Adipose tissue (tissue), 3 donors: ENCODE results near the gene LGALS4. TPM values are rescaled to one million over a fixed set of nuclear protein-coding genes. Genes with fewer than 3 reads are reported as not detected.
"Not testable (repeated sequence)": the region's sequence is repeated elsewhere in the genome, so short reads cannot be mapped to it uniquely, and the experiment has no call there.

Experiments
- H3K27ac ChIP-seq: one replicate; pipeline ENCODE4 v1.5.1; 2013; ENCODE audit warnings: low read depth, low read length
- WGBS, 3 donors: extraction: QIAGEN DNeasy Blood & Tissue Kit; methylation state at CpG; one replicate each; pipeline ENCODE4 v1.1.7; 2013; 5-methylcytosine and 5-hydroxymethylcytosine counted together
- polyA plus RNA-seq, 3 donors: library from polyadenylated mRNA; stranded (reverse); fragments of 200-250 nt; gene quantifications; one replicate each; pipeline ENCODE4 v1.2.3, GENCODE V29; 2013
- donor health status: healthy with polysubstance abuse.
- donor health status: Bipolar disorder and iron deficiency.
- donor health status: healthy.

The LGALS4 gene
- polyA plus RNA-seq, 3 donors, result 7.1 to 21.1 (median 9.2) TPM

DNA sequence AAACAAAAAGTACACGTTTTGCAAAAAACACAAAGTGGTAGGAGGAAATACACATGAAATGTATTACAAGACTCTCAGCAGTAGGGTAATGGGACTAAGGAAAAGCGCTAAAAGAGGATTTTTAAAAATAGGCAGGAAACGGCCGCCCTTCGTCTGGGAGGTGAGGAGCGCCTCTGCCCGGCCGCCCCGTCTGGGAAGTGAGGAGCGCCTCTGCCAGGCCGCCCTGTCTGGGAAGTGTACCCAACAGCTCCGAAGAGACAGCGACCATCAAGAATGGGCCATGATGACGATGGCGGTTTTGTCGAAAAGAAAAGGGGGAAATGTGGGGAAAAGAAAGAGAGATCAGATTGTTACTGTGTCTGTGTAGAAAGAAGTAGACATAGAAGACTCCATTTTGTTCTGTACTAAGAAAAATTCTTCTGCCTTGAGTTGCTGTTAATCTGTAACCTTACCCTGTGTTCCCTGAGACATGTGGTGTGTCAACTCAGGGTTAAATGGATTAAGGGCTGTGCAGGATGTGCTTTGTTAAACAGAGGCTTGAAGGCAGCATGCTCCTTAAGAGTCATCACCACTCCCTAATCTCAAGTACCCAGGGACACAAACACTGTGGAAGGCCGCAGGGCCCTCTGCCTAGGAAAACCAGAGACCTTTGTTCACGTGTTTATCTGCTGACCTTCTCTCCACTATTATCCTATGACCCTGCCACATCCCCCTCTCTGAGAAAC, 5.2 kb downstream of the LGALS4 start:
- WGBS, 3 donors, result 78 to 86% (median 79%) methylated on average over 12 to 14 of the region's 18 CpGs
- H3K27ac ChIP-seq, result not testable (repeated sequence)

DNA sequence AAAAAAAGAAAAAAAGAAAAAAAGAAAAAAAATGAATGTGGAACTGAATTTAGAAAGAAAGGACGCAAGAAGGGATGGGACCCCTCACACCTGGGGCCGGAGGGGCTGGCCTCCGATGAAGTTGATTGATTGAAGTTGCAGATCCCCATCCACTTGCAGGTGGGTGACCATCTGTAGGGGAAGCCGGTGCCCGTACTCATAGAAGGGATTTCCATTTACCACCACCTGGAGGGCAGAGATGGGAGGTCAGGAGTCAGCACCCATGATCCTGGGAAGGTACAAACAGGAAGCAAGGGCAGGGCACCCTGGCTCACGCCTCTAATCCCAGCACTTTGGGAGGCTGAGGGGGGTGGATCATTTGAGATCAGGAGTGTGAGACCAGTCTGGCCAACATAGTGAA, 6.4 kb downstream of the LGALS4 start:
- H3K27ac ChIP-seq, result no peak overlapping the region
- 83 to 95% (median 90%) methylated on average over 6 of the region's 6 CpGs for WGBS, 3 donors

DNA sequence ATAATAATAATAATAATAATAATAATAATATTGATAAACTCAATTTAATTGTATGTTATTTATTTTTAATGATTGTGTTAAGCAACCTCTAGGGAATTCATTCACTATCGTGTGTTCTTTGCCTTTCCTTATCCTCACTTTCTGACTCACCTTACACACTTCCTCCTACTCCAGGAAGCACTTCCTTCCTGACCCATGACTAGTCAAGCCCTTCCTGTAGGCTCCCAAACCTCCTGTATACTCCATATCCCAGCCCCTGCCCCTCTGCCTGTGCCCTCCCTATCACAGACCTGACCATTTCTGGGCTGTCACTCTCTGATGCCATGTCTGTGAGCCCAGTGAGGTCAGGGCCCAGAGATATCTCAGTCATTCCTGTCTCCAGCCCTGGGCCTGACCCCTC, 7.6 kb downstream of the LGALS4 start:
- 26 to 79% (median 38%) methylated on average over 1 of the region's 1 CpG for WGBS, 3 donors
- no peak overlapping the region for H3K27ac ChIP-seq

DNA sequence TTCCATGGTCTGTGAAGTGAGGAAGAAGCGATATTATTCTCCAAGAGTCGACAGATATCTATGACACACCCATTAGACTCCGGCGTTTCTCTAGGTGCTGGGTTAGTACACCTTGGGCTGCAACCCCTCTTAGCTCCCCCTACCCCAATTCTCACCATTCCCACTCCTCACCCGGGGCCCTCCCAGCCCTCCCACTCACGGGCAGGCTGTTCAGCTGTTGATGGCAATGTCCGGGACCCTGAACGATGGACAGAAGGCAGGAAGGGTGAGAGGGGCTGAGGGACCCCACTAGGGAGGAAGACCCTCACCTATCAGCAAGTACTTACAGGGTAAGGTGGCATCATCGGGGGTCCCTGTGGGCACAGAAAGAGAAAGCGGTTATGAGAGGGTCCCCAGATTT, 9.2 kb downstream of the LGALS4 start:
- WGBS, 3 donors, result 87 to 96% (median 92%) methylated on average over 10 of the region's 10 CpGs
- H3K27ac ChIP-seq, result no peak overlapping the region

DNA sequence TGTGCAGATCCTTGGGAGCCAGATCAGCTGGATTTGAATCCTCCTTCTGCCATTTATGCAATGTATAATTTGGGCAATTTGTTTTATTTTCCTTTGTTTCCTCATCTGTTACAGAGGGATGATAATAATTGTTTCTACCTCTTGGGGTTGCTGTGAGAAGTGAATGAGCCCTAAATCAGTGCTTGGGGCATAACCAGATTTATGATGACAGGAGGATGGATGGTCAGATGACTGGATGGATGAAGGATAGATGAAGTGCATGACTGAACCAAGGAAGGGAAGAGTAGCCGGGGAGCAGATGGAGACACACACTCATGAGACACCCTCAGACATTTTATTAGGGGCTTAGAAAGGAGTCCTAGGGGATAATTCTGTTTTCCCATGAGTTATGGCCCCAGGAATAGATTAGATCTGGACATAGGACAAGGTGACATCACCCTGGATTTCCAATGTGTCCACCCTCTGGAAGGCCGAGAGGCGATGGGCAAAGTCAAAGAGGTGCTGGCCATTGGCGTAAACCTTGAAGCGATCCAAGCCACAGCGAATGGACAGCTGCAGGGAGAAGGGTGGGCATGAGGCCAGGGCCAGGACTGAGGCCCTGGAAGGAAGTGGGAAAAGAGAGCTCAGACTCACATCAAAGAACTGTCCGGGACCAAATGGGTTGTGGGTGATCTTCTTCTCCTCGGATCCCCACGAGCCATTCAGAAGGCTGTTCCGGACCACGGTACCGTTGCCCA, 11.2 kb downstream of the LGALS4 start:
- H3K27ac ChIP-seq, result no peak overlapping the region
- 91 to 94% (median 91%) methylated on average over 12 of the region's 12 CpGs for WGBS, 3 donors

DNA sequence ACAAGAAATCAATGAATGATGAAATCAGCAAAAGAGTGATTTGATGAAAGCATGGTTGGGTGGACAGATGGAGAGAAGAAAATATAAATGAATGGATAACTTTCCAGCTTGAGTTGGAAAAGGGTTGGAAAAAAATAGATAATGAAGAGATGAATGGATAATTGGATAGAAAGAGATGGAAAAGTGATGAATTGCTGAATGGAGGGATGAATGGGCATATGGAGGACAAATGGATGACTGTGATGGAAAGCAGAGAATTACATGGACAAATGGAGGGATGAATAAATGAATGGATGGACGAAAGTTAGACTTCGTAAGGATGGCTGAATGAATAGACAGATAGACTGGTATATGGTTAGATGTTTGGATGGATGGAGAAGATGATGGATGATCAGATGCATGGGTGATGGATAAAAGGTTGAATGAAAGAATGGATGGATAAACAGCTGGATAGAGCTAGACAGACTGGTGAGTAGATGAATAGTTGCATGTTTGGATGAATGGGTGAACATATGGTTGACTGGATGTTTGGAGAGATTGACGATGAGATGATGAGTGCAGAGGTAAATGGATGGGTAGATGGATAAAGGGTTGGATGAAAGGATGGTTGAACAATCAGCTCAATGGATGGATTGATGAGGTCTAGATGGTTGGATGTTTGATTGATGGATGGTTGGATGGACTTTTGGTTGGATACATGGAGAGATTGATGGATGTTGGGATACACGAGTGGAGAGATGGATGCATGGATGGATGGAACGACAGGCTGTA, 12.0 kb downstream of the LGALS4 start:
- WGBS, 3 donors, result 86 to 93% (median 93%) methylated on average over 5 of the region's 5 CpGs
- no peak overlapping the region for H3K27ac ChIP-seq

DNA sequence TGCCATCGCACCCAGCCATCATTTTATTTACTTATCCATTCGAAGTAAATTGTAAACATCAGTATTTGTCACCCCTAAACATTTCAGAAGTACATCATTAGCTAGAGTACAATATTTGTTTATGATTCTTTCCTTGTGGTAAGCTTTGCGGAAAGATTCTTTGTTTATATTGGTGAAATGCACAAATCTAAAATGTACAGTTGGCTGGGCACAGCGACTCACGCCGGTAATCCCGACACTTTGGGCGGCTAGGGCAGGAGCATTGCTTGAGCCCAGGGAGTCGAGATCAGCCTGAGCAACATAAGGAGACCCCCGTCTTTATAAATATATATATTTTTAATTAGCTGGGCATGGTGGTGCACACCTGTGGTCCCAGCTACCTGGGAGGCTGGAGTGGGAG, 13.6 kb downstream of the LGALS4 start:
- 88 to 94% (median 93%) methylated on average over 10 of the region's 10 CpGs for WGBS, 3 donors

DNA sequence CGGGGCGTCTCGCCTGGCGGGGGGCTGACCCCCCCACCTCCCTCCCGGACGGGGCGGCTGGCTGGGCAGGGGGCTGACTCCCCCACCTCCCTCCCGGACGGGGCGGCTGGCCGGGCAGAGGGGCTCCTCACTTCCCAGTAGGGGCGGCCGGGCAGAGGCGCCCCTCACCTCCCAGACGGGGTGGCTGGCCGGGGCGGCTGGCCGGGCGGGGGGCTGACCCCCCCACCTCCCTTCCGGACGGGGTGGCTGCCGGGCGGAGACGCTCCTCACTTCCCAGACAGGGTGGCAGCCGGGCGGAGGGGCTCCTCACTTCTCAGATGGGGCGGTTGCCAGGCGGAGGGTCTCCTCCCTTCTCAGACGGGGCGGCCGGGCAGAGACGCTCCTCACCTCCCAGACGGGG, 15.0 kb downstream of the LGALS4 start:
- WGBS, 3 donors, result 92 to 95% (median 93%) methylated on average over 8 to 29 of the region's 33 CpGs
- H3K27ac ChIP-seq, result not testable (repeated sequence)

More for the DNA sequence above, 13.6 kb downstream of the LGALS4 start:
- H3K27ac ChIP-seq, result no peak overlapping the region

DNA sequence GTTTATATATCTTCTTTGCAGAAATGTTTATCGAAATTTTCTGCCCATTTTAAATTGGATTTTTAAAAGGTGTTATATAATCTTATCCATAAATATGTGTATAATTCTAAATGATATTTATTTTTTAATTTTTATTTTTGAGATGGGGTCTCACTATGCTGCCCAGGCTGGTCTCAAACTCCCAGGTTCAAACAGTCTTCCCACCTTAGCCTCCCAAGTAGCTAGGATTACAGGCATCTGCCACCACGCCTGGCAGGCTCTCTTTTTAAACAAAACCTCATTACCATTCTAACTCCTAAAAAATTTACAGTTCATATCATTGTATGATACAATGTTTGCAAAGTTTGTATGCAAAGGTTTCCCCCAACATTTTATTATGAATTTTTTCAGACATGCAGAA, 16.6 kb downstream of the LGALS4 start:
- 73 to 87% (median 75%) methylated on average over 2 of the region's 2 CpGs for WGBS, 3 donors
- H3K27ac ChIP-seq, result no peak overlapping the region

DNA sequence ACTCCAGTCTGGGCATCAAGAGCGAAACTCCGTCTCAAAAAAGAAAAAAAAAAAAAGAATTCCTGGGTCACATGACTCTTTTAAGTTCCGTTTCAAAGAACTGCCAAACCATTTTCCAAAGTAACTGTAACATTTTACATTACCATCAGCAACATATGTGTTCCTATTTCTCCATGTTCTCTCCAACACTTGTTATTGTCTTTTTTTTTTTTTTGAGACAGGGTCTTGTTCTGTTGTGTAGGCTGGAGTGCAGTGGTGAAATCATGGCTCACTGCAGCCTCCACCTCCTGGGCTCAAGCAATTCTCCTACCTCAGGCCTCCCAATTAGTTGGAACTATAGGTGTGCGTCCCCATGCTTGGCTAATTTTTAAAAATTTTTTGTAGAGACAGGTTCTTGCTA, 17.2 kb downstream of the LGALS4 start:
- WGBS, 3 donors, result 91 to 94% (median 91%) methylated on average over 4 of the region's 4 CpGs

DNA sequence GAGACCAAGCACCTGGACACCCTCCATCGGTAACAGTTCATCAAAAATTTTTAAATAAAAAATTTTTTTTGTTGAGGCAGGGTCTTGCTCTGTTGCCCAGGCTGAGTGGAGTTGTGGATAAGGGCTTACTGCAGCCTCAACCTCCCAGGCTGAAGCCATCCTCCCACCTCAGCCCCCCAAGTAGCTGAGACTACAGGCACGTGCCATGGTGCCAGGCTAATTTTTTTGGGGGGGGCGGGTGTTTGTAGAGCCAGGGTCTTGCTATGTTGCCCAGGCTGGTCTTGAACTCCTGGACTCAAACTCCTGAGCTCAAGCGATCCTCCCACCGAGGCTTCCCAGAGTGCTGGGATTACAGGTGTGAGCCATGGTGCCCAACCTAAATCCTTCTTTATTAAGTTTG, 19.1 kb downstream of the LGALS4 start:
- no peak overlapping the region for H3K27ac ChIP-seq
- 92 to 95% (median 95%) methylated on average over 5 of the region's 5 CpGs for WGBS, 3 donors

More for the DNA sequence above, 17.2 kb downstream of the LGALS4 start:
- H3K27ac ChIP-seq, result no peak overlapping the region

DNA sequence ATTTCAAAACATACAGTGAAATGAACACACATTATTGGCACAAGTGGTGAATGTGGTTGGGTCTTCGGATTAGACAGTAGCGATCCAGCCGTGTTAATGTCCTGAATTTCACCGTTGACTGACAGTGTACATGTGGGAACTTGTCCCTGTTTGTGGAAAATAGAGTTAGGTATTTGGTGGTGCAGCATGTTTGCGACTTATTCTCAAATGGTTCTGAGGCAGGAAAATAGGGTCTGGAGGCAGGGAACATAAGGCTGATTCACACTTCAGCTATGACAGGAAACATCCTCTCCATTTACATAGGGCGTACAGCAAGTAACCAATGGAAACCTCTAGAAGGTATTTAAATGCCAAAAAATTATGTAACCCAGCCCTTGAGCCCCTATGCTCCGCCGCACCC, 19.6 kb downstream of the LGALS4 start:
- WGBS, 3 donors, result 74 to 83% (median 76%) methylated on average over 8 of the region's 8 CpGs
- H3K27ac ChIP-seq, result no peak overlapping the region

DNA sequence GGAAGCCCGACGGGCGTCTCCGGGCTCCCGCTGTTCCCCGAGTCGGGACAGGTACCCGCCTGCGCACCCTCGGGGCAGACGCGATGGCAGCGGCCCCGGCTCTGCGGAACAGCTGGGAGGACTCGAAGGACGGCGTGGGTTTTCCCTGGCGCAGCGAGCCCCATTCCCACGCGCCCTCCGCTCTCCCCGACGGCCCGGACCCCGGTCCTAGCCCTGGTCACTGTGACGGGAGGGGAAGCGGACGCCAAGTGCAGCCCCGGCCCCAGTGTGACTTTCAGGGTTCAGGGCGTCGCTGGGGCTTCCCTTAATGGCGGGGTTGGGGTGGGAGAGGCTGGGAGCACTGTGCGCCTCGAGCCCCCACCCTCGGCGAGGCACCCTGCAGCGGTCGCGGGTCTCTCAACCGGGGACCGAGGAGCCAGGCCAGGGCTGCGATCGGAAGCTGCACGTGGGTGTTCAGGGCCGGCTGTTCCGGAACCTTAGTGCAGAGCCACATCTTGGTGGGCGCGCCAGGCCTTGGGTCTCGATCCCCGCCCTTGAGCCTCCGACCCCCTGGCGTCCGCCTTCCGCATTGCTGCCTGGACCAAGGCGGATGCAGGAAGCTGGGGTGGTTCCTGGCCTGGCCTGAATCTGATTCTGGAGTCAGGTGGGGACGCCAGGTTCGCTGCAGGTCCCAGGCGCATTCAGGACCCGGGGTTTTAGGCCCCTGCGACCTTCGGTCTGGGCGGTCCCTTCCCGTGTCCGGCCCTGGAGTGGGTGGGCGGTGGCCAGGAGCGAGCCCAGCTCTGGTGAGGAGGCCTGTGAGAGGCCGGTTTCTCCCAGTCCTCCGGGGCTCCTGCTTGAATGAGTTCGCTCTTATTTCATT, 20.3 kb downstream of the LGALS4 start:
- H3K27ac ChIP-seq, result no peak overlapping the region

DNA sequence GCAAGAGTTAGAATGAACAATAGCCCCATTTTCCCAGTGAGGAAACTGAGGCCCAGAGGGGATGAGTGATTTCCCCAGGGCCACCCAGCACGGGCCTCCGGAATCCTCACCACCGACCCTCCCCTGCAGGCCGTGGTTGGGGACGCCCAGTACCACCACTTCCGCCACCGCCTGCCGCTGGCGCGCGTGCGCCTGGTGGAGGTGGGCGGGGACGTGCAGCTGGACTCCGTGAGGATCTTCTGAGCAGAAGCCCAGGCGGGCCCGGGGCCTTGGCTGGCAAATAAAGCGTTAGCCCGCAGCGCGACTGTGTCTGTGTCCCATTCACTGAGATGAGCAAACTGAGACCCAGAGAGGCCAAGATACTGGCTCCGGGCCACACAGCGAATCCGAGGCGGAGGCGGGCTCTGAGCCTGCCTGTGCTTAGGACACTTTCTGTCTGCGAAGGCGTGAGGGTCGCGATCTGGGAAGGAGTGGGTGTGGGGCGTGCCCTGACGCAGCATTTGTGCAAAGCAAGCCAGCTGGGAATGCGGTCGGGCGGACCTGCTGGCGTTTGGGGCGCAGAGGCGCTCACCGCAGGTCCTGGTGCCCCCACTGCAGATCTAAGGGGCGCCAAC, 21.2 kb downstream of the LGALS4 start:
- not testable (repeated sequence) for H3K27ac ChIP-seq
- no CpG with 5 or more reads among the region's 40 CpGs for WGBS, 3 donors

More for the DNA sequence above, 20.3 kb downstream of the LGALS4 start:
- 10 to 32% (median 11%) methylated on average over 54 to 65 of the region's 71 CpGs for WGBS, 3 donors

DNA sequence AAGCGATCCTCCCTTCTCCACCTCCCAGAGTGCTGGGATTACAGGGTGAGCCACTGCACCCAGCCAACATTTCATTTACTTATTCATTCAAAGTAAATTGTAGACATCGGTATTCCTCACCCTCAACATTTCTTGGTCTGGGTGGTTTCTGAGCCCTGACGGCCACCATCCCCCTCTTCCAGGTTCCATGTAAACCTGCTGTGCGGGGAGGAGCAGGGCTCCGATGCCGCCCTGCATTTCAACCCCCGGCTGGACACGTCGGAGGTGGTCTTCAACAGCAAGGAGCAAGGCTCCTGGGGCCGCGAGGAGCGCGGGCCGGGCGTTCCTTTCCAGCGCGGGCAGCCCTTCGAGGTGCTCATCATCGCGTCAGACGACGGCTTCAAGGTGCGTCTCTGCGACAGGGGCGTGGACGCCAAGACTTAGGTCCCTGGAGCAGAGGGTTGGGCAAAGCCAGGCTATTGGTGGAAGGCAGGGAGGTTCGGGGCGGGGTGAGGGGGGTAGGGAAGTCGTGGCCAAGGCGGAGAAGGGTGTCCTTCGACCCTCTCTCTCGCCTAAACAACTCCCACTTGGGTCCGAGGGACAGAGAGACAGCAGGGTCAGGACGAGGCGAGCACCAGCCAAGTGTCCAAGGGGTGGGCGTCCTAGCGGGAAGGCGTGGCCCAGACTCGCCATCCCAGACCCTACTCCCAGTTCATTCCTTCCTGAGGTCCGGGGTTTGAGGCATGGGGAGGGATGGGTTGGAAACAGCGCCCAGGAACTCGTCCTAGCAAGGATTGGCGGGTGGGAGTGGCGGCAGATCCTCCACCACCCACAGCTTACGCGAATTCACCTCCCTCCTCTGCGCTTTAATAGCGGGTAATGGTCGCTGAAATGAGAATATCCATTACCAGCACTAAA, 22.0 kb downstream of the LGALS4 start:
- 70 to 73% (median 72%) methylated on average over 5 to 16 of the region's 49 CpGs for WGBS, 3 donors
- not testable (repeated sequence) for H3K27ac ChIP-seq

DNA sequence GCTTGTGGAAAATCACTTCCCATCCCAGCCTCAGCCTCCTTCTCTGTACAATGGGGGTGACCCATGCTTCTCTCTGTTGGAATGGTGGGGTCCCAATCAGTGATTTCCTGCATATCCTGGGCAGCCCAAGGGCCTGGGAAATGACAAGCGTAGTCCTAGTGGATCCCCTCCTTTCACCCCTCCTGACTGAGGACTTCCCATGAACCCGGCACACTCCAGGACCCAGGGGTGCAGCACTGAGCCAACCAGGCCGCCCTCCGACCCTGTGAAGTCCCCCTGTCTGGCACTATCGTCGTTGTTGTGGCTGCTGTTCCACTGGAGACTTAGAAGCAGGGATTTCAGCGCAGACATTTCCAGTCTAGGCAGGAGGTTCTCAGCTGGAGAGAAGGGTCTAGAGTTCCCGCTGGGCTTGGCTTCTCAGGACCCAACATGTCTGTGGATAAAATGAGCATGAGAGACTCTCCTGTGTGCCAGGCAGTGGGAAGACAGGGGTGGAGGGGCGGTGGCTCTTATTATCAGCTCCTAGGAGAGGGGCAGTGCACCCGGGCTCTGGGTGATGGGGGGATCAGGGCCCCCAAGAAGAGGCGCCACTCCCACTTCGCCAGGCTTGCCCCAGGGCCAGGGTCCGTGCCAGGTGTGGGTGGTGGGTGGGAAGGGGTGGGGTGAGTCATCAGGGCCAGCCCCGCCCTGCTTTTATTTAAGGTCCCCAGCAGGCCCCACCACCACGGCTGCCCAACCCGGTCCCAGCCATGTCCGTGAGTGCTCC, 24.1 kb downstream of the LGALS4 start, which contains the start of gene LGALS7B:
LGALS7B (plus strand) TSS at position 723 of the 766 bp plus-strand sequence; CDS start at position 750, 27 bp downstream.
- WGBS, 3 donors, result 78 to 79% (median 78%) methylated on average over 10 to 13 of the region's 17 CpGs
- no peak within 1 kb of the TSS for H3K27ac ChIP-seq
